ENCODE results near the gene GSTCD.

Gene GSTCD

GRCh38 chr4:105870963-105871362 lies 162.4 kb downstream of the GSTCD start:
- Histone ChIP-seq H3K18ac (ENCODE audit: low read depth in 1 of 2, low read length in 2 of 2) (no peak overlapping the region), H3K36me3 (ENCODE audit: control insufficient read depth in 1 of 2, insufficient read depth in 2 of 2, low read depth in 1 of 2, low read length in 2 of 2) (no peaks in the 10 kb centered on the region), H3K9ac (ENCODE audit: low read length) (no peak overlapping the region), H3K4me2 (ENCODE audit: low read length, poor library complexity, severe bottlenecking) (no peak overlapping the region), H3K9me3 (ENCODE audit: control insufficient read depth, low read length) (no peaks in the 10 kb centered on the region), H3K4me1 (ENCODE audit: control insufficient read depth, insufficient read depth, low read depth, low read length) (no peaks in the 10 kb centered on the region), H3K27me3 (ENCODE audit: control insufficient read depth in 1 of 2, insufficient read depth in 1 of 2, low read length in 2 of 2) (no peaks in the 10 kb centered on the region), H2BK12ac (ENCODE audit: low read length in 2 of 2) (no peak overlapping the region), H3K79me1 (replicated peaks; ENCODE audit: low read length, poor library complexity, severe bottlenecking) (no peaks in the 10 kb centered on the region), H3K4ac (ENCODE audit: low read depth in 1 of 2, low read length in 2 of 2) (no peak overlapping the region), H4K8ac (ENCODE audit: low read length) (no peak overlapping the region), H2AFZ (ENCODE audit: low read depth, low read length) (no peak overlapping the region), H2AK5ac (ENCODE audit: low read length, severe bottlenecking) (no peak overlapping the region), H2BK5ac (ENCODE audit: low read depth, low read length, poor library complexity, severe bottlenecking) (no peak overlapping the region), H3K27ac (ENCODE audit: low read length, poor library complexity, severe bottlenecking) (no peak overlapping the region), H4K91ac (ENCODE audit: low read length) (no peak overlapping the region), H2BK15ac (ENCODE audit: low read depth, poor library complexity, severe bottlenecking) (no peak overlapping the region), H3K4me3 (ENCODE audit: insufficient read depth in 1 of 2, low read depth in 1 of 2, low read length in 2 of 2) (no peak overlapping the region), H3K14ac (ENCODE audit: low read length in 2 of 2) (no peak overlapping the region), H3K23ac (ENCODE audit: low read length in 2 of 2) (no peak overlapping the region), H2BK120ac (ENCODE audit: low read depth, low read length) (no peak overlapping the region)
- 83% methylated on average over 1 of the region's 3 CpGs for WGBS
- DNase-seq, result no peak

GRCh38 chr4:105871997-105872396 lies 163.4 kb downstream of the GSTCD start:
- Histone ChIP-seq H2BK12ac (ENCODE audit: low read length in 2 of 2) (no peak overlapping the region), H3K14ac (ENCODE audit: low read length in 2 of 2) (no peak overlapping the region), H3K79me1 (replicated peaks; ENCODE audit: low read length, poor library complexity, severe bottlenecking) (no peaks in the 10 kb centered on the region), H3K4me1 (ENCODE audit: control insufficient read depth, insufficient read depth, low read depth, low read length) (no peaks in the 10 kb centered on the region), H3K27ac (ENCODE audit: low read length, poor library complexity, severe bottlenecking) (no peak overlapping the region), H3K9me3 (ENCODE audit: control insufficient read depth, low read length) (no peaks in the 10 kb centered on the region), H2AK5ac (ENCODE audit: low read length, severe bottlenecking) (no peak overlapping the region), H3K9ac (ENCODE audit: low read length) (no peak overlapping the region), H3K18ac (ENCODE audit: low read depth in 1 of 2, low read length in 2 of 2) (no peak overlapping the region), H3K27me3 (ENCODE audit: control insufficient read depth in 1 of 2, insufficient read depth in 1 of 2, low read length in 2 of 2) (no peaks in the 10 kb centered on the region), H4K91ac (ENCODE audit: low read length) (no peak overlapping the region), H3K4me2 (ENCODE audit: low read length, poor library complexity, severe bottlenecking) (no peak overlapping the region), H2AFZ (ENCODE audit: low read depth, low read length) (no peak overlapping the region), H2BK120ac (ENCODE audit: low read depth, low read length) (no peak overlapping the region), H4K8ac (ENCODE audit: low read length) (no peak overlapping the region), H2BK15ac (ENCODE audit: low read depth, poor library complexity, severe bottlenecking) (no peak overlapping the region), H3K4me3 (ENCODE audit: insufficient read depth in 1 of 2, low read depth in 1 of 2, low read length in 2 of 2) (no peak overlapping the region), H3K23ac (ENCODE audit: low read length in 2 of 2) (no peak overlapping the region), H3K4ac (ENCODE audit: low read depth in 1 of 2, low read length in 2 of 2) (no peak overlapping the region), H3K36me3 (ENCODE audit: control insufficient read depth in 1 of 2, insufficient read depth in 2 of 2, low read depth in 1 of 2, low read length in 2 of 2) (no peaks in the 10 kb centered on the region), H2BK5ac (ENCODE audit: low read depth, low read length, poor library complexity, severe bottlenecking) (no peak overlapping the region)
- WGBS, result 100% methylated on average over 2 of the region's 2 CpGs
- no peak for DNase-seq

- H2AFZ ChIP-seq (ENCODE audit: low read depth, low read length), result no peak overlapping the region
- no peak overlapping the region for H3K23ac ChIP-seq (ENCODE audit: low read length in 2 of 2)
- no peak overlapping the region for H4K91ac ChIP-seq (ENCODE audit: low read length)
- no peaks in the 10 kb centered on the region for H3K4me1 ChIP-seq (ENCODE audit: control insufficient read depth, insufficient read depth, low read depth, low read length)
- H3K9ac ChIP-seq (ENCODE audit: low read length), result no peak overlapping the region
- no peaks in the 10 kb centered on the region for H3K79me1 ChIP-seq (replicated peaks; ENCODE audit: low read length, poor library complexity, severe bottlenecking)
- no peak overlapping the region for H2BK120ac ChIP-seq (ENCODE audit: low read depth, low read length)
- H3K4me2 ChIP-seq (ENCODE audit: low read length, poor library complexity, severe bottlenecking), result no peak overlapping the region
- no peak overlapping the region for H3K27ac ChIP-seq (ENCODE audit: low read length, poor library complexity, severe bottlenecking)
- H3K14ac ChIP-seq (ENCODE audit: low read length in 2 of 2), result no peak overlapping the region
- DNase-seq, result no peak
- H2AK5ac ChIP-seq (ENCODE audit: low read length, severe bottlenecking), result no peak overlapping the region
- H3K4ac ChIP-seq (ENCODE audit: low read depth in 1 of 2, low read length in 2 of 2), result no peak overlapping the region
- H2BK12ac ChIP-seq (ENCODE audit: low read length in 2 of 2), result no peak overlapping the region
- H3K4me3 ChIP-seq (ENCODE audit: insufficient read depth in 1 of 2, low read depth in 1 of 2, low read length in 2 of 2), result no peak overlapping the region
- no peak overlapping the region for H2BK5ac ChIP-seq (ENCODE audit: low read depth, low read length, poor library complexity, severe bottlenecking)
- H3K9me3 ChIP-seq (ENCODE audit: control insufficient read depth, low read length), result no peaks in the 10 kb centered on the region
- no peaks in the 10 kb centered on the region for H3K27me3 ChIP-seq (ENCODE audit: control insufficient read depth in 1 of 2, insufficient read depth in 1 of 2, low read length in 2 of 2)
- H3K36me3 ChIP-seq (ENCODE audit: control insufficient read depth in 1 of 2, insufficient read depth in 2 of 2, low read depth in 1 of 2, low read length in 2 of 2), result no peaks in the 10 kb centered on the region
- H4K8ac ChIP-seq (ENCODE audit: low read length), result no peak overlapping the region
- no peak overlapping the region for H2BK15ac ChIP-seq (ENCODE audit: low read depth, poor library complexity, severe bottlenecking)
- no peak overlapping the region for H3K18ac ChIP-seq (ENCODE audit: low read depth in 1 of 2, low read length in 2 of 2)
Observed at GRCh38 chr4:105875233-105875632, 166.6 kb downstream of the GSTCD start.

- no peaks in the 10 kb centered on the region for H3K79me1 ChIP-seq (replicated peaks; ENCODE audit: low read length, poor library complexity, severe bottlenecking)
- no peak overlapping the region for H3K4me3 ChIP-seq (ENCODE audit: insufficient read depth in 1 of 2, low read depth in 1 of 2, low read length in 2 of 2)
- H2BK5ac ChIP-seq (ENCODE audit: low read depth, low read length, poor library complexity, severe bottlenecking), result no peak overlapping the region
- H3K27ac ChIP-seq (ENCODE audit: low read length, poor library complexity, severe bottlenecking), result no peak overlapping the region
- no peak overlapping the region for H3K23ac ChIP-seq (ENCODE audit: low read length in 2 of 2)
- no peak overlapping the region for H2AFZ ChIP-seq (ENCODE audit: low read depth, low read length)
- H3K18ac ChIP-seq (ENCODE audit: low read depth in 1 of 2, low read length in 2 of 2), result no peak overlapping the region
- no peak overlapping the region for H3K14ac ChIP-seq (ENCODE audit: low read length in 2 of 2)
- H3K4me1 ChIP-seq (ENCODE audit: control insufficient read depth, insufficient read depth, low read depth, low read length), result no peaks in the 10 kb centered on the region
- DNase-seq, result no peak
- WGBS, result 90% methylated on average over 2 of the region's 2 CpGs
- no peak overlapping the region for H2BK12ac ChIP-seq (ENCODE audit: low read length in 2 of 2)
- no peak overlapping the region for H3K4me2 ChIP-seq (ENCODE audit: low read length, poor library complexity, severe bottlenecking)
- no peak overlapping the region for H3K9ac ChIP-seq (ENCODE audit: low read length)
- H3K4ac ChIP-seq (ENCODE audit: low read depth in 1 of 2, low read length in 2 of 2), result no peak overlapping the region
- no peak overlapping the region for H4K8ac ChIP-seq (ENCODE audit: low read length)
- no peaks in the 10 kb centered on the region for H3K27me3 ChIP-seq (ENCODE audit: control insufficient read depth in 1 of 2, insufficient read depth in 1 of 2, low read length in 2 of 2)
- H2AK5ac ChIP-seq (ENCODE audit: low read length, severe bottlenecking), result no peak overlapping the region
- H3K36me3 ChIP-seq (ENCODE audit: control insufficient read depth in 1 of 2, insufficient read depth in 2 of 2, low read depth in 1 of 2, low read length in 2 of 2), result no peaks in the 10 kb centered on the region
- no peaks in the 10 kb centered on the region for H3K9me3 ChIP-seq (ENCODE audit: control insufficient read depth, low read length)
- no peak overlapping the region for H2BK120ac ChIP-seq (ENCODE audit: low read depth, low read length)
- no peak overlapping the region for H2BK15ac ChIP-seq (ENCODE audit: low read depth, poor library complexity, severe bottlenecking)
- H4K91ac ChIP-seq (ENCODE audit: low read length), result no peak overlapping the region
Observed at GRCh38 chr4:105878668-105879067, 170.1 kb downstream of the GSTCD start.

Data from mesenchymal stem cell (in vitro differentiated cells and primary cell).